ENCODE results near the gene GARIN6.
"Not testable (repeated sequence)": the region's sequence is repeated elsewhere in the genome, so short reads cannot be mapped to it uniquely, and the experiment has no call there.

Gene GARIN6

DNA sequence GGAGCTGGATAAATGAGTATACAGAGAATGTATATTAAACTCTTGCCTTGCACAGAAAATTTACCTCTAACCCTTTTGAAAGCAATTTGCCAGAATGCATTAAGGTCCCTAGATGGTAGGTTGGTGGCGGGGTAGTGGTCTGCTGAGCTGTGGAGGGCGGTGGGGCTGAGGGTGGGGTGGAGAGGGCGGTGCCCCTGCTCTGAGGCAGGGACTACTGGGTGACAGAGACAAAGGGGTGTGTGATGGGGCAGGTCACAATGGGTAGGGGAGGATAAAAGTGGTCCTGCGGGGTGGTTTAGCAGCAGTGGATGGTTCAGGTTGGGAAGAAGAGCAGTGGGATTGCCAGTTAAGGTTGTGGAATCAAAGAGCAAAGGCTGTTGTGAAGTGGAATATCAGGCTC, at the start of gene GARIN6:
GARIN6 (plus strand) TSS at position 301 of the 400 bp plus-strand sequence. CDS start 422 bp downstream, outside the sequence.
- DNase-seq (ENCODE audit: low read depth in 2 of 3, low spot score in 1 of 3): no peak

DNA sequence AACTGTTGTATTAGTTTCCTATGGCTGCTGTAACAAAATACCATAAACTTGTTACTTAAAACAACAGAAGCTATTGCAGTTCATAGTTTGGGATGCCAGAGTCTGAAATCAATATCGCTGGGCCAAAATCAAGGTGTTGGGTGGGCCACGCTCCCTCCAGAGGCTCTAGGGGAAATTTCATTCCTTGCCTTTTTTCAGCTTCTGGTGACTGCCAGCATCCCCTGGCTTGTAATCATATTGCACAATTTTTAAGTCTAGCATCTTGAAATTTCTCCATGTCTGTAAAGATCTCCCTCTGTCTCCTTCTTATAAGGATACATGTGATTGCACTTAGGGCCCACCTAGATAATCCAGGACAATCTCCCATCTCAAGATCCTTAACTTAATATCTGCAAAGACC, 48.8 kb upstream of the GARIN6 start:
- no peak for DNase-seq (ENCODE audit: low read depth in 2 of 3, low spot score in 1 of 3)

- DNase-seq (ENCODE audit: low read depth in 2 of 3, low spot score in 1 of 3): no peak
These were observed 47.2 kb upstream of the GARIN6 start for GRCh38 chr12:99600388-99600787.

GRCh38 chr12:99609455-99610181, 37.9 kb upstream of the GARIN6 start:
- no peak for DNase-seq (ENCODE audit: low read depth in 2 of 3, low spot score in 1 of 3)

- no peak for DNase-seq (ENCODE audit: low read depth in 2 of 3, low spot score in 1 of 3)
These were observed 36.4 kb upstream of the GARIN6 start for GRCh38 chr12:99611117-99611516.

- no peak for DNase-seq (ENCODE audit: low read depth in 2 of 3, low spot score in 1 of 3)
These were observed 36.0 kb upstream of the GARIN6 start for GRCh38 chr12:99611599-99611998.

GRCh38 chr12:99618657-99619056, 28.9 kb upstream of the GARIN6 start:
- DNase-seq (ENCODE audit: low read depth in 2 of 3, low spot score in 1 of 3): no peak

GRCh38 chr12:99619389-99620158, 28.0 kb upstream of the GARIN6 start:
- peak in 1 of 3 donors; percentile 0 for DNase-seq (ENCODE audit: low read depth in 2 of 3, low spot score in 1 of 3)

DNA sequence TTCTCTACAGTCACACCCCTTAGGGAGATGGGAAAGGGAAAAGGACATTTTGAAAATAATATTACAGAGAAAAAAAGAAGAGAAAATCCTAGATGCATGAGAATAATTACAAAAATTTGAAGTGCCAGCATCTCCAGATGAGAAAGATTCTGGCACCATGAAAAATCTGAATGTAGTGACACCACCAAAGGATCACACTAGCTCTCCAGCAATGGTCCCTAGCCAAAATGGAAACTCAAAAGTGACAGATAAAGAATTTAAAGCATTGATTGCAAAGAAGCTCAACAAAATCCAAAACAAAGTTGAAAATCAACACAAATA, 27.4 kb upstream of the GARIN6 start:
- no peak for DNase-seq (ENCODE audit: low read depth in 2 of 3, low spot score in 1 of 3)

DNA sequence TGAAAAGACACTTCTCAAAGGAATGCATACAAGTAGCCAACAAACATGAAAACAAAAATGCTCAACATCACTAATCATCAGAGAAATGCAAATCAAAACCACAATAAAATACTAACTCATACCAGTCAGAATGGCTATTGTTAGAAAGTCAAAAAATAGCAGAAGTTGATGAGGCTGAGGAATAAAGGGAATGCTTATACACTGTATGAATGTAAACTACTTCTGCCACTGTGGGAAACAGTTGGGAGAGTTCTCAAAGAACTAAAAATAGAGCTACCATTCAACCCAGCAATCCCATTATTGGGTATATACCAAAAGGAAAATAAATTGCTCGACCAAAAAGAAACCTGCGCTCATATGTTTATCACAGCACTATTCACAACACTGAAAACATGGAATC, 23.0 kb upstream of the GARIN6 start:
- not testable (repeated sequence) for DNase-seq (ENCODE audit: low read depth in 2 of 3, low spot score in 1 of 3)

DNA sequence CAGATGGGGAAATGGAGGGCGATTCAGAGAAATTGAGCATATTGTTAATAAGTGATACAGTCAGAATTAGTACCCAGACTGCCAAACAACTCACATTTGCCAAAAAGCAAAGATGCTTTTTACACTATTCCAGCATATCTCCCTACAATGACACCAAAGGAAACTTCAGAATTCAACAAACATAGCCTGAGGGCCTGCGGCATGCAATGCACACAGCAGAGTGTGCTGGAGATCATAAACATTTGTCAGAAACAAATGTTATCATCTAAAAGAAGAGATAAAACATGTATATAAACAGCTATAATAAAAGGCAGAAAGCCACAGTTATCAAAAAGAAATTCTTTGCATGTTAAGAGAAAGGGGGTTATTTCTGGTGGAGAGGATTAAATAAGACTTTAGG, 20.1 kb upstream of the GARIN6 start:
- no peak for DNase-seq (ENCODE audit: low read depth in 2 of 3, low spot score in 1 of 3)

GRCh38 chr12:99644629-99645028, 2.9 kb upstream of the GARIN6 start:
- no peak for DNase-seq (ENCODE audit: low read depth in 2 of 3, low spot score in 1 of 3)

- no peak for DNase-seq (ENCODE audit: low read depth in 2 of 3, low spot score in 1 of 3)
These were observed 630 bp downstream of the GARIN6 start for GRCh38 chr12:99648183-99648582.

DNA sequence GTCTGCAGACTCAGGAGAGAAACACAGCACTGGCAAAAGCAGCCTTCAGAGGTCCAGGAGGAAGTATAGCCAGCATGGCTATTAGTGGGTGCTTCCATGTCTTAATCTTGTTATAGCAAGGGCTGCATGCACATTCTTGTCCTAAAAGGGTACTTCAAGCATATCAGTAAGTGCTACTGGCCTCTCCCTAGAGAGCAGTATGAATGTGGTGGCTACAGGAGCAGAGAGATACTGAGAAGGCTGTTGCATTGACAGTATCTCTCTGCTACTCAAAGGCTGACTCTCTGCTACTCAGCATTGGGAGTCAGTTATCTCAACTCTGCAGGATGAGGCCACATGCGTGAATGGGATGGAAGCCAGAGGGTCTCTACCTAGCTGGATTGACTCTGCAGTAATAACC, 2.0 kb downstream of the GARIN6 start:
- no peak for DNase-seq (ENCODE audit: low read depth in 2 of 3, low spot score in 1 of 3)

GRCh38 chr12:99658671-99659349, 11.3 kb downstream of the GARIN6 start:
- no peak for DNase-seq (ENCODE audit: low read depth in 2 of 3, low spot score in 1 of 3)

DNA sequence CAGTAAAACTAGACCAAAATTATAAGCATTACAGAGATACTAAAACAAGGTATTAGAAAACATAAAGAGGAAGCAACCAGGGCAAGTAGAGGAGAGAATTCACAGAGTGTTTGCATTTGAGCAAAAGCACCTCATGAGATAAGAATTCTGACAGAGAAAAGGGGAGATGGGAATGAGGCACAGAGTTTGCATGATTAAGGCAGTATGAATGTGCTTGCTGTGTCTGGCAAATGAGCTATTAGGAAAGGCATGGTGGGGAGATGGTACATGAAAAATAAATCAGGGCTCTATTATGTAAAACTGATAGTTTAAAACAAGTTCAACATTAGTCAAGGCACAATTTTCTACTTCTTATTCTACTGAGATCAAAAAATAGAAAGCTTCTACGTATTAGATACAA, 23.1 kb downstream of the GARIN6 start:
- no peak for DNase-seq (ENCODE audit: low read depth in 2 of 3, low spot score in 1 of 3)

DNA sequence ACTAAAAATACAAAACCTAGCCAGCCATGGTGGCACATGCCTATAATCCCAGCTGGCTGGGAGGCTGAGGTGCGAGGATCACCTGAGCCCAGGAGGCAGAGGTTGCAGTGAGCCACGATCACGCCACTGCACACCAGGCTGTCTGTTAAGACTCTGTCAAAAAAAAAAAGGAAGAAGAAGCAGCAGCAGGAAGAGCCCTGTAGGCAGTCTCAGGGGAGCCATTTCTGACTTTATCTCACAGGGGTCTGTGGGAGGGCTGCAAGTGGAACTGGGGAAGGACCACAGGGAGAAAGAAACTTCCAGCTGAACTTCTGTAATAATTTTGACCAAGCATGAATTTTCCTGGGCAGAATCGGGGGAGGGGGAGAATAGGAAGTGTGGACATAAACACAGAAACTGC, 32.7 kb downstream of the GARIN6 start:
- DNase-seq (ENCODE audit: low read depth in 2 of 3, low spot score in 1 of 3): no peak

- DNase-seq (ENCODE audit: low read depth in 2 of 3, low spot score in 1 of 3): no peak
These were observed 38.6 kb downstream of the GARIN6 start for GRCh38 chr12:99686142-99686541.

DNA sequence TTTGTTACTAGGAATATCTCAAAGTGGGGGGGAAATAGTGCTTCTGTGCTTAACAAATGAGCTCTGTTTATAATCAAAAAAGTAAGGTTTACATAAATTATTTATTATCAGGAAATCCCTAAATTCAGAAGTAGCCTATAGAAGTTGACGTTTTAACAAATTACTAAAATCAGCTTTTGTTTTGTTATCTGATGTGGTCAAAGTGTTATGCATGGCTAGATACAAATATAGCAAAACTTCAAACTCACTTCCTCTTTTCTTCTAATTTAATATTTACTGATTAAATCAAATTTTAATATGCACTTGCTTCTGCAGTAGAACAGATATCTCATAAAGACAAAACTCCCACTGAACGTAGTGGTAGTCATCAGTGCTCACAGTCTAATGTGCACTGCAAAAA, 47.5 kb downstream of the GARIN6 start:
- no peak for DNase-seq (ENCODE audit: low read depth in 2 of 3, low spot score in 1 of 3)

Data from stimulated activated CD4-positive, alpha-beta T cell treated with anti-CD3 and anti-CD28 coated beads, Interleukin-12 subunit alpha, Interleukin-12 subunit beta, amount 100 ng/mL, for 48 hours (primary cell).